GM08714 (cell line): ENCODE results near the gene PMEL.
A peak's percentile ranks its signal among the peaks of the same experiment; 100 is the strongest.
"Not testable (repeated sequence)": the region's sequence is repeated elsewhere in the genome, so short reads cannot be mapped to it uniquely, and the experiment has no call there.

Source experiments
- H3K4me3 ChIP-seq: fragments of 200-500 bp; sonication (Bioruptor generic); 2 replicates; pipeline ENCODE4 v1.5.1; 2014; ENCODE audit warnings: mild to moderate bottlenecking, low read length, inconsistent platforms
- ZNF274 ChIP-seq: IDR thresholded peaks from 2 replicates; pipeline ENCODE4 v1.6.1; 2012; ENCODE audit warnings: mild to moderate bottlenecking, low read depth, low read length

Gene PMEL

GRCh38 chr12:55927588-55928502, 38.0 kb downstream of the PMEL start, which contains the start of gene PYM1:
Gene PYM1, minus strand, starts transcription at chr12:55927894. Its CDS starts 133 bp downstream, at chr12:55927761.
- no peak for TF ChIP-seq ZNF274
- H3K4me3 ChIP-seq = peak within 1 kb of the TSS; percentile 92

- no peak for TF ChIP-seq ZNF274
- H3K4me3 ChIP-seq = peak overlapping the region; percentile 92
Measured at GRCh38 chr12:55926738-55927587, 38.9 kb downstream of the PMEL start.

GRCh38 chr12:55925870-55926737, 39.7 kb downstream of the PMEL start:
- H3K4me3 ChIP-seq = peak overlapping the region; percentile 92
- no peak for TF ChIP-seq ZNF274

- no peak for TF ChIP-seq ZNF274
- H3K4me3 ChIP-seq = no peak overlapping the region; the same call in 1 of the 2 replicates
Measured at GRCh38 chr12:55925371-55925770, 40.5 kb downstream of the PMEL start.

- H3K4me3 ChIP-seq = not testable (repeated sequence)
Measured at GRCh38 chr12:55923648-55924047, 42.2 kb downstream of the PMEL start.

GRCh38 chr12:55922126-55922525, 43.7 kb downstream of the PMEL start:
- no peak overlapping the region for H3K4me3 ChIP-seq
- TF ChIP-seq ZNF274 = no peak

GRCh38 chr12:55919032-55919431, 46.8 kb downstream of the PMEL start:
- H3K4me3 ChIP-seq = not testable (repeated sequence)

GRCh38 chr12:55915482-55915859, 50.4 kb downstream of the PMEL start:
- TF ChIP-seq ZNF274 = no peak

GRCh38 chr12:55912908-55913307, 52.9 kb downstream of the PMEL start:
- no peak overlapping the region for H3K4me3 ChIP-seq
- TF ChIP-seq ZNF274 = no peak

More at GRCh38 chr12:55915482-55915859, 50.4 kb downstream of the PMEL start:
- H3K4me3 ChIP-seq = no peak overlapping the region

- no peak for TF ChIP-seq ZNF274
- no peak overlapping the region for H3K4me3 ChIP-seq
Measured at GRCh38 chr12:55909513-55909884, 56.3 kb downstream of the PMEL start.

- TF ChIP-seq ZNF274 = no peak
- H3K4me3 ChIP-seq = no peak overlapping the region
Measured at GRCh38 chr12:55908726-55909512, 56.9 kb downstream of the PMEL start.

GRCh38 chr12:55906056-55906455, 59.8 kb downstream of the PMEL start:
- no peak for TF ChIP-seq ZNF274
- no peak overlapping the region for H3K4me3 ChIP-seq
